ENCODE measurements around the gene PLA2G4D. TPM values are rescaled to one million over a fixed set of nuclear protein-coding genes. Genes with fewer than 3 reads are reported as not detected.

The PLA2G4D gene
- total RNA-seq, 1 donor from 2014 or later = not detected

GRCh38 chr15:42130246-42130986 lies 36.1 kb upstream of the PLA2G4D start:
- intact Hi-C loops (cut with DNase I) = no loop called here
- ATAC-seq (no peak), DNase-seq (ENCODE audit: low spot score) (no peak)

GRCh38 chr15:42129364-42129763 lies 35.0 kb upstream of the PLA2G4D start:
- intact Hi-C loops (cut with DNase I) = no loop called here
- DNase-seq (ENCODE audit: low spot score) (no peak), ATAC-seq (no peak)

GRCh38 chr15:42128476-42128875 lies 34.1 kb upstream of the PLA2G4D start:
- ATAC-seq = no peak
- intact Hi-C loops (cut with DNase I) = no loop called here
- DNase-seq (ENCODE audit: low spot score) = no peak

- intact Hi-C loops (cut with DNase I) = no loop called here
- ATAC-seq (no peak), DNase-seq (ENCODE audit: low spot score) (no peak)
Measured at GRCh38 chr15:42123546-42123945, 29.2 kb upstream of the PLA2G4D start.

- DNase-seq (ENCODE audit: low spot score) (no peak), ATAC-seq (no peak)
- intact Hi-C loops (cut with DNase I) = no loop called here
Measured at GRCh38 chr15:42121682-42122081, 27.3 kb upstream of the PLA2G4D start.

GRCh38 chr15:42121021-42121420 lies 26.7 kb upstream of the PLA2G4D start:
- intact Hi-C loops (cut with DNase I) = no loop called here
- DNase-seq (ENCODE audit: low spot score) = no peak
- no peak for ATAC-seq

GRCh38 chr15:42120285-42120684 lies 25.9 kb upstream of the PLA2G4D start:
- no peak for DNase-seq (ENCODE audit: low spot score)
- intact Hi-C loops (cut with DNase I) = no loop called here

GRCh38 chr15:42119446-42119760 lies 25.0 kb upstream of the PLA2G4D start:
- no peak for ATAC-seq
- intact Hi-C loops (cut with DNase I) = no loop called here
- DNase-seq (ENCODE audit: low spot score) = no peak

More at GRCh38 chr15:42120285-42120684, 25.9 kb upstream of the PLA2G4D start:
- no peak for ATAC-seq

GRCh38 chr15:42118650-42119445 lies 24.5 kb upstream of the PLA2G4D start:
- intact Hi-C loops (cut with DNase I) = no loop called here
- ATAC-seq = no peak
- no peak for DNase-seq (ENCODE audit: low spot score)

- DNase-seq (ENCODE audit: low spot score) (no peak), ATAC-seq (no peak)
- intact Hi-C loops (cut with DNase I) = no loop called here
Measured at GRCh38 chr15:42111924-42112323, 17.6 kb upstream of the PLA2G4D start.

GRCh38 chr15:42110367-42110766 lies 16.0 kb upstream of the PLA2G4D start:
- ATAC-seq (no peak), DNase-seq (ENCODE audit: low spot score) (no peak)
- intact Hi-C loops (cut with DNase I) = no loop called here

GRCh38 chr15:42108806-42109205 lies 14.4 kb upstream of the PLA2G4D start:
- DNase-seq (ENCODE audit: low spot score) (no peak), ATAC-seq (no peak)
- intact Hi-C loops (cut with DNase I) = no loop called here

- intact Hi-C loops (cut with DNase I) = no loop called here
- DNase-seq (ENCODE audit: low spot score) = no peak
- no peak for ATAC-seq
Measured at GRCh38 chr15:42108189-42108588, 13.8 kb upstream of the PLA2G4D start.

- intact Hi-C loops (cut with DNase I) = no loop called here
- ATAC-seq (no peak), DNase-seq (ENCODE audit: low spot score) (no peak)
Measured at GRCh38 chr15:42107473-42107872, 13.1 kb upstream of the PLA2G4D start.

- DNase-seq (ENCODE audit: low spot score) (no peak), ATAC-seq (no peak)
- intact Hi-C loops (cut with DNase I) = no loop called here
Measured at GRCh38 chr15:42106288-42106687, 11.9 kb upstream of the PLA2G4D start.

GRCh38 chr15:42104095-42104891 lies 9.9 kb upstream of the PLA2G4D start:
- no peak for DNase-seq (ENCODE audit: low spot score)
- ATAC-seq = no peak
- intact Hi-C loops (cut with DNase I) = no loop called here

- ATAC-seq (no peak), DNase-seq (ENCODE audit: low spot score) (no peak)
- intact Hi-C loops (cut with DNase I) = no loop called here
Measured at GRCh38 chr15:42102646-42103235, 8.4 kb upstream of the PLA2G4D start.

GRCh38 chr15:42101861-42102260 lies 7.5 kb upstream of the PLA2G4D start:
- no peak for DNase-seq (ENCODE audit: low spot score)
- ATAC-seq = no peak
- intact Hi-C loops (cut with DNase I) = no loop called here

- no peak for ATAC-seq
- intact Hi-C loops (cut with DNase I) = no loop called here
- no peak for DNase-seq (ENCODE audit: low spot score)
Measured at GRCh38 chr15:42100021-42100800, 5.8 kb upstream of the PLA2G4D start.
